ENCODE measurements around the gene ABCA9.
"Not testable (repeated sequence)": the region's sequence is repeated elsewhere in the genome, so short reads cannot be mapped to it uniquely, and the experiment has no call there.

- TF ChIP-seq EZH2 (IDR thresholded peaks at IDR 0.05; ENCODE audit: insufficient read depth, poor library complexity, severe bottlenecking); EZH2phosphoT487 (IDR thresholded peaks at IDR 0.05; ENCODE audit: insufficient read depth, low read depth): not testable (repeated sequence)
Measured at GRCh38 chr17:68959117-68959516, 101.6 kb downstream of the ABCA9 start.

Measured in GM23248 (cell line).